Endothelial cell of umbilical vein (primary cell): ENCODE measurements around the gene STAC3. TPM values are rescaled to one million over a fixed set of nuclear protein-coding genes. Genes with fewer than 3 reads are reported as not detected.

ENCODE experiments used
- BruUV-seq: library from RNA; stranded (reverse); fragments of 400-500 nt; replicated peaks from 2 replicates; lab custom pipeline; 2021; lab: Mats Ljungman, UMichigan
- CTCF ChIA-PET: fragments of 300-600, 350-600 bp; sonication (Branson Sonifier 250); formaldehyde crosslinking; loops from one replicate; lab custom pipeline; 2021; ENCODE audit warnings: antibody characterized with exemption, inconsistent platforms; lab: Charles Lee
- POLR2A ChIA-PET: fragments of 300-600, 350-600 bp; sonication (Branson Sonifier 250); formaldehyde crosslinking; loops from one replicate; lab custom pipeline; 2021; ENCODE audit warnings: antibody characterized with exemption, inconsistent platforms; lab: Charles Lee
- DNase-seq: peaks from one replicate; pipeline ENCODE4 v3.0.0-alpha.2; 2011; ENCODE audit warnings: low read depth, low spot score
- FAIRE-seq: peaks from 2 replicates; lab custom pipeline; 2011; peaks lifted over from hg19 to GRCh38; lab: Jason Lieb, UNC
- H2AFZ ChIP-seq: 2 replicates; pipeline ENCODE4 v1.6.0; 2012; ENCODE audit warnings: low read depth, low read length, control low read depth, inconsistent platforms
- H3K27ac ChIP-seq: 2 replicates; pipeline ENCODE4 v1.5.1; 2011; ENCODE audit warnings: low read depth, mild to moderate bottlenecking, control low read depth, low read length, moderate library complexity; ENCODE audit not compliant: insufficient read depth
- H3K27me3 ChIP-seq, 2 experiments: 2 replicates each; pipeline versions ENCODE4 v1.6.0 to v1.6.1; 2011; ENCODE audit warnings: low read length in 2 of 2, mixed read lengths in 1 of 2; ENCODE audit not compliant: control insufficient read depth in 2 of 2, insufficient read depth in 2 of 2
- H3K36me3 ChIP-seq, 2 experiments: 2 replicates in 1 of 2; 3 replicates in 1 of 2; pipeline ENCODE4 v1.5.1; 2011; ENCODE audit warnings: low read length in 2 of 2, mild to moderate bottlenecking in 1 of 2, moderate library complexity in 1 of 2; ENCODE audit not compliant: control insufficient read depth in 2 of 2, insufficient read depth in 2 of 2; ENCODE audit errors: extremely low read depth in 1 of 2
- H3K4me1 ChIP-seq: 3 replicates; pipeline ENCODE4 v1.5.1; 2011; ENCODE audit warnings: mild to moderate bottlenecking, low read length; ENCODE audit not compliant: control insufficient read depth, insufficient read depth; ENCODE audit errors: extremely low read depth
- H3K4me2 ChIP-seq: 2 replicates; pipeline ENCODE4 v1.6.1; 2011; ENCODE audit warnings: low read length, control low read depth, mixed read lengths; ENCODE audit not compliant: insufficient read depth
- H3K4me3 ChIP-seq, 3 experiments: fragments of 200-600 bp in 1 of 3; sonication (generic), shearing (Covaris generic) in 1 of 3; replicated peaks in 1 of 3; 2 replicates each; pipeline ENCODE4 v1.5.1; 2011 to 2016; ENCODE audit warnings: control low read depth in 3 of 3, low read length in 3 of 3, mild to moderate bottlenecking in 2 of 3, inconsistent platforms in 1 of 3, low read depth in 1 of 3, moderate library complexity in 1 of 3; ENCODE audit not compliant: insufficient read depth in 1 of 3
- H3K79me2 ChIP-seq: 2 replicates; pipeline ENCODE4 v1.6.0; 2012; ENCODE audit warnings: low read length, inconsistent platforms; ENCODE audit not compliant: control insufficient read depth, insufficient read depth
- H3K9ac ChIP-seq: replicated peaks from 2 replicates; pipeline ENCODE3; 2011; ENCODE audit warnings: low read length, control low read depth; ENCODE audit not compliant: insufficient read depth; ENCODE audit errors: extremely low read depth
- H3K9me1 ChIP-seq: replicated peaks from 3 replicates; pipeline ENCODE4 v1.6.0; 2011; ENCODE audit warnings: mild to moderate bottlenecking, low read length; ENCODE audit not compliant: control insufficient read depth, insufficient read depth; ENCODE audit errors: extremely low read depth
- H3K9me3 ChIP-seq: replicated peaks from 2 replicates; pipeline ENCODE4 v1.5.1; 2012; ENCODE audit warnings: low read length, inconsistent platforms; ENCODE audit not compliant: control insufficient read depth, insufficient read depth
- H4K20me1 ChIP-seq: replicated peaks from 2 replicates; pipeline ENCODE3; 2011; ENCODE audit warnings: mild to moderate bottlenecking, low read length; ENCODE audit not compliant: control insufficient read depth, insufficient read depth; ENCODE audit errors: extremely low read depth
- CTCF ChIP-seq, 2 donors: IDR thresholded peaks; 1 replicate in 1 of 2; 2 replicates in 1 of 2; pipeline ENCODE4 v1.5.1; 2011; ENCODE audit warnings: low read length in 2 of 2, mild to moderate bottlenecking in 2 of 2, moderate library complexity in 2 of 2, control low read depth in 1 of 2, inconsistent platforms in 1 of 2, low read depth in 1 of 2; ENCODE audit not compliant: insufficient read depth in 1 of 2; ENCODE audit errors: extremely low read depth in 1 of 2
- EZH2 ChIP-seq: IDR thresholded peaks from 2 replicates; pipeline ENCODE4 v1.6.1; 2012; ENCODE audit warnings: borderline replicate concordance, low read depth, mild to moderate bottlenecking, moderate library complexity, low read length, inconsistent platforms; ENCODE audit not compliant: severe bottlenecking
- FOS ChIP-seq: IDR thresholded peaks from 2 replicates; pipeline ENCODE4 v1.6.1; 2011; ENCODE audit warnings: mild to moderate bottlenecking, low read length, moderate library complexity, borderline replicate concordance; ENCODE audit not compliant: insufficient read depth
- GATA2 ChIP-seq: IDR thresholded peaks from 2 replicates; pipeline ENCODE4 v1.7.0; 2011; ENCODE audit warnings: low read depth, mild to moderate bottlenecking, moderate library complexity, mixed read lengths, low read length; ENCODE audit not compliant: insufficient read length, insufficient read depth
- JUN ChIP-seq: IDR thresholded peaks from 2 replicates; pipeline ENCODE4 v1.6.1; 2011; ENCODE audit warnings: borderline replicate concordance, low read depth; ENCODE audit not compliant: insufficient read length, insufficient read depth
- MAX ChIP-seq: IDR thresholded peaks from 2 replicates; pipeline ENCODE4 v1.6.1; 2011; ENCODE audit not compliant: insufficient read depth, insufficient read length
- MYC ChIP-seq: IDR thresholded peaks from one replicate; pipeline ENCODE4 v1.6.1; 2011; ENCODE audit warnings: mild to moderate bottlenecking, low read depth, low read length
- POLR2A ChIP-seq: IDR thresholded peaks from 2 replicates; pipeline ENCODE4 v1.6.1; 2012; ENCODE audit warnings: low read depth, mild to moderate bottlenecking, control low read depth, low read length
- POLR2AphosphoS5 ChIP-seq: IDR thresholded peaks from 2 replicates; pipeline ENCODE4 v1.6.1; 2012; ENCODE audit warnings: low read depth, mild to moderate bottlenecking, control low read depth, low read length, moderate library complexity; ENCODE audit not compliant: insufficient read depth
- dilution Hi-C: fragments of 300-500 bp; cut with MboI; formaldehyde crosslinking; loops from one replicate; pipeline ENCODE4 v1.15.0; 2019; ENCODE audit warnings: low sequenced_read_pairs; ENCODE audit not compliant: extremely low pct_ligation_motif_present
- intact Hi-C: fragments of 100-400 bp; cut with micrococcal nuclease; formaldehyde crosslinking; loops from one replicate; pipeline ENCODE4 v1.10.0; 2022
- polyA plus RNA-seq, 4 experiments: library from polyadenylated mRNA; depleted of rRNA in 3 of 4; stranded (reverse) in 3 of 4; unstranded in 1 of 4; fragments of >200 nt; gene quantifications; 2 replicates each; pipeline versions ENCODE4 v1.2.1 to v1.2.3, GENCODE V29; 2011 to 2012; ENCODE audit warnings: missing spikeins in 1 of 4
- total RNA-seq: library from RNA; stranded (reverse); gene quantifications from 2 replicates; pipeline ENCODE4 v1.2.3, GENCODE V29; 2021

Gene STAC3
- total and polyA plus RNA-seq, 2 donors (not counting 3 experiments of a cell fraction or from before 2014, with no cell fraction given) = 0.36 to 0.55 TPM

DNA sequence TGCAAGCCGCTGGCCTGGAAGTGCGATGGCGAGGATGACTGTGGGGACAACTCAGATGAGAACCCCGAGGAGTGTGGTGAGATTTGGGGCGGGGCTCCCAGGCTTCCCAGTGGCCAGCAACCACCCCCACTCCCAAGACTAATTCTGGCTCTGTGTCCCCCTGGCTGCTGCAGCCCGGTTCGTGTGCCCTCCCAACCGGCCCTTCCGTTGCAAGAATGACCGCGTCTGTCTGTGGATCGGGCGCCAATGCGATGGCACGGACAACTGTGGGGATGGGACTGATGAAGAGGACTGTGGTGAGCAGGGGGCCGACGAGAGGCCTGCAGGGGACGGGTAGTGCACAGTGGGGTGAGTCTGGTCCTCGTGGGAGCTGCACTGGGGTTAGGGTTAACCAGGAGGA is 46.5 kb downstream of the STAC3 start:
- no TSS peak for BruUV-seq
- POLR2A ChIA-PET = no interaction called here

More for the DNA sequence above, 46.5 kb downstream of the STAC3 start:
- Histone ChIP-seq H3K36me3 (no peaks in the 10 kb centered on the region), H3K4me3 (no peak overlapping the region), H3K4me2 (no peak overlapping the region), H3K9ac (no peak overlapping the region), H3K79me2 (no peaks in the 10 kb centered on the region), H3K27me3 (no peaks in the 10 kb centered on the region), H3K4me1 (no peaks in the 10 kb centered on the region), H3K9me3 (no peaks in the 10 kb centered on the region), H3K27ac (no peak overlapping the region), H4K20me1 (no peaks in the 10 kb centered on the region), H2AFZ (no peak overlapping the region), H3K9me1 (no peaks in the 10 kb centered on the region)
- CTCF ChIA-PET = interaction anchor here (1.7 kb wide), 1 partner anchor 38 kb away, joined by 5 read pairs; no protein-coding TSS in a partner anchor
- intact Hi-C loops = no loop called here
- no peak for DNase-seq
- TF ChIP-seq FOS = no peak
- TF ChIP-seq JUN = no peak
- TF ChIP-seq POLR2AphosphoS5 = no peak
- no peak for TF ChIP-seq GATA2
- TF ChIP-seq MAX = no peak
- no peak for TF ChIP-seq EZH2
- TF ChIP-seq CTCF (IDR thresholded peaks at IDR 0.05; ENCODE audit: extremely low read depth in 1 of 2, insufficient read depth in 1 of 2, low read depth in 1 of 2, low read length in 2 of 2) = no peak
- no peak for TF ChIP-seq POLR2A
- no peak for TF ChIP-seq MYC
- FAIRE-seq = no peak
- dilution Hi-C loops = no loop called here
